Nucleus accumbens (tissue), 56 donors: ENCODE data around the gene PSD2.
A peak's percentile ranks its signal among the peaks of the same experiment; 100 is the strongest.

Experiments used
- DNase-seq, 56 donors: peaks; one replicate each; lab custom pipeline; 2025; lab: John Stamatoyannopoulos, UW

The PSD2 gene

GRCh38 chr5:139808481-139809330, 13.1 kb downstream of the PSD2 start:
- no peak for DNase-seq

GRCh38 chr5:139809331-139809810, 13.8 kb downstream of the PSD2 start:
- no peak for DNase-seq

GRCh38 chr5:139810341-139811273, 15.0 kb downstream of the PSD2 start:
- DNase-seq, result peak in 16 of 56 donors; percentile 8 to 46 (median 25)

- no peak for DNase-seq
These were observed 15.6 kb downstream of the PSD2 start for GRCh38 chr5:139811274-139811607.

GRCh38 chr5:139812323-139812722, 16.7 kb downstream of the PSD2 start:
- no peak for DNase-seq

- no peak for DNase-seq
These were observed 17.5 kb downstream of the PSD2 start for GRCh38 chr5:139812836-139813805.

- DNase-seq, result no peak
These were observed 18.6 kb downstream of the PSD2 start for GRCh38 chr5:139814191-139814601.

GRCh38 chr5:139814704-139815280, 19.2 kb downstream of the PSD2 start:
- no peak for DNase-seq

- no peak for DNase-seq
These were observed 21.0 kb downstream of the PSD2 start for GRCh38 chr5:139816566-139816965.

- no peak for DNase-seq
These were observed 21.8 kb downstream of the PSD2 start for GRCh38 chr5:139817362-139817761.

GRCh38 chr5:139817970-139818369, 22.4 kb downstream of the PSD2 start:
- DNase-seq, result no peak

- no peak for DNase-seq
These were observed 24.5 kb downstream of the PSD2 start for GRCh38 chr5:139820130-139820529.

GRCh38 chr5:139820606-139821005, 25.0 kb downstream of the PSD2 start:
- DNase-seq, result no peak

- no peak for DNase-seq
These were observed 26.4 kb downstream of the PSD2 start for GRCh38 chr5:139821806-139822552.

GRCh38 chr5:139822553-139823425, 27.2 kb downstream of the PSD2 start:
- DNase-seq, result no peak

- DNase-seq, result no peak
These were observed 28.2 kb downstream of the PSD2 start for GRCh38 chr5:139823757-139824355.

- no peak for DNase-seq
These were observed 30.1 kb downstream of the PSD2 start for GRCh38 chr5:139825690-139826089.
